RWPE2 (cell line): Measurements from ENCODE around the gene NRG3.

Experiments used
- ATAC-seq: fragments of 200-7000 bp; cut with Tn5 transposase; 3 replicates; pipeline ENCODE4 v1.9.1; 2021; ENCODE audit warnings: low read depth
- DNase-seq: peaks from one replicate; pipeline ENCODE4 v3.0.0-alpha.2; 2020; ENCODE audit warnings: low spot score
- H3K27ac ChIP-seq: fragments of 450-650 bp; 2 replicates; pipeline ENCODE4 v1.5.1; 2017; ENCODE audit warnings: mild to moderate bottlenecking; ENCODE audit not compliant: poor library complexity, severe bottlenecking
- H3K27me3 ChIP-seq: fragments of 250-450 bp; sonication (Bioruptor Pico); 2 replicates; pipeline ENCODE4 v1.5.1; 2021; ENCODE audit warnings: mild to moderate bottlenecking, moderate library complexity; ENCODE audit not compliant: insufficient read depth, poor library complexity, severe bottlenecking
- H3K36me3 ChIP-seq: fragments of 250-450 bp; sonication (Bioruptor Pico); 2 replicates; pipeline ENCODE4 v1.5.1; 2020; ENCODE audit warnings: low read depth, mild to moderate bottlenecking, moderate library complexity
- H3K4me1 ChIP-seq: fragments of 250-450 bp; sonication (Bioruptor Pico); 2 replicates; pipeline ENCODE4 v1.5.1; 2021; ENCODE audit warnings: mild to moderate bottlenecking, moderate library complexity; ENCODE audit not compliant: insufficient read depth, poor library complexity, severe bottlenecking
- H3K4me3 ChIP-seq: fragments of 250-450 bp; sonication (Bioruptor Pico); 2 replicates; pipeline ENCODE4 v1.5.1; 2021; ENCODE audit warnings: mild to moderate bottlenecking, moderate library complexity; ENCODE audit not compliant: severe bottlenecking
- H3K9me3 ChIP-seq: fragments of 250-450 bp; sonication (Bioruptor Pico); 2 replicates; pipeline ENCODE4 v1.5.1; 2021; ENCODE audit warnings: mild to moderate bottlenecking, moderate library complexity; ENCODE audit not compliant: severe bottlenecking
- CTCF ChIP-seq: fragments of 450-650 bp; IDR thresholded peaks from one replicate; pipeline ENCODE4 v1.5.1; 2017; ENCODE audit warnings: mild to moderate bottlenecking, moderate library complexity; ENCODE audit not compliant: poor library complexity, severe bottlenecking

The NRG3 gene

GRCh38 chr10:82438277-82438676, 563.3 kb downstream of the NRG3 start:
- no peak overlapping the region for H3K27ac ChIP-seq
- no peaks in the 10 kb centered on the region for H3K9me3 ChIP-seq
- H3K4me3 ChIP-seq = no peak overlapping the region

GRCh38 chr10:82440775-82441174, 565.8 kb downstream of the NRG3 start:
- Histone ChIP-seq H3K27ac (no peak overlapping the region), H3K9me3 (no peaks in the 10 kb centered on the region), H3K4me3 (no peak overlapping the region), H3K27me3 (no peaks in the 10 kb centered on the region), H3K36me3 (no peaks in the 10 kb centered on the region), H3K4me1 (no peaks in the 10 kb centered on the region)
- no peak for TF ChIP-seq CTCF
- ATAC-seq (no peak), DNase-seq (no peak)

More at GRCh38 chr10:82438277-82438676, 563.3 kb downstream of the NRG3 start:
- no peak for TF ChIP-seq CTCF
- Histone ChIP-seq H3K4me1 (no peaks in the 10 kb centered on the region), H3K27me3 (no peaks in the 10 kb centered on the region), H3K36me3 (no peaks in the 10 kb centered on the region)
- no peak for ATAC-seq
- no peak for DNase-seq

- H3K27me3 ChIP-seq = no peaks in the 10 kb centered on the region
- no peak for TF ChIP-seq CTCF
- ATAC-seq = no peak
- H3K36me3 ChIP-seq = no peaks in the 10 kb centered on the region
- H3K27ac ChIP-seq = no peak overlapping the region
- DNase-seq = no peak
- H3K9me3 ChIP-seq = no peaks in the 10 kb centered on the region
- H3K4me3 ChIP-seq = no peak overlapping the region
- H3K4me1 ChIP-seq = no peaks in the 10 kb centered on the region
Observed at GRCh38 chr10:82452046-82452445, 577.1 kb downstream of the NRG3 start.

- no peaks in the 10 kb centered on the region for H3K36me3 ChIP-seq
- no peaks in the 10 kb centered on the region for H3K27me3 ChIP-seq
- H3K9me3 ChIP-seq = no peaks in the 10 kb centered on the region
- ATAC-seq (no peak), DNase-seq (no peak)
- no peaks in the 10 kb centered on the region for H3K4me1 ChIP-seq
- H3K27ac ChIP-seq = no peak overlapping the region
- no peak for TF ChIP-seq CTCF
- H3K4me3 ChIP-seq = no peak overlapping the region
Observed at GRCh38 chr10:82452676-82453075, 577.7 kb downstream of the NRG3 start.

- Histone ChIP-seq H3K36me3 (no peaks in the 10 kb centered on the region), H3K4me3 (no peak overlapping the region), H3K27ac (no peak overlapping the region), H3K4me1 (no peaks in the 10 kb centered on the region), H3K27me3 (no peaks in the 10 kb centered on the region), H3K9me3 (no peaks in the 10 kb centered on the region)
- DNase-seq = no peak
- no peak for ATAC-seq
- no peak for TF ChIP-seq CTCF
Observed at GRCh38 chr10:82453678-82454293, 578.8 kb downstream of the NRG3 start.
